ENCODE results near the gene SRPK3. TPM values are rescaled to one million over a fixed set of nuclear protein-coding genes. Genes with fewer than 3 reads are reported as not detected.
A peak's percentile ranks its signal among the peaks of the same experiment; 100 is the strongest.

The SRPK3 gene, protein sequence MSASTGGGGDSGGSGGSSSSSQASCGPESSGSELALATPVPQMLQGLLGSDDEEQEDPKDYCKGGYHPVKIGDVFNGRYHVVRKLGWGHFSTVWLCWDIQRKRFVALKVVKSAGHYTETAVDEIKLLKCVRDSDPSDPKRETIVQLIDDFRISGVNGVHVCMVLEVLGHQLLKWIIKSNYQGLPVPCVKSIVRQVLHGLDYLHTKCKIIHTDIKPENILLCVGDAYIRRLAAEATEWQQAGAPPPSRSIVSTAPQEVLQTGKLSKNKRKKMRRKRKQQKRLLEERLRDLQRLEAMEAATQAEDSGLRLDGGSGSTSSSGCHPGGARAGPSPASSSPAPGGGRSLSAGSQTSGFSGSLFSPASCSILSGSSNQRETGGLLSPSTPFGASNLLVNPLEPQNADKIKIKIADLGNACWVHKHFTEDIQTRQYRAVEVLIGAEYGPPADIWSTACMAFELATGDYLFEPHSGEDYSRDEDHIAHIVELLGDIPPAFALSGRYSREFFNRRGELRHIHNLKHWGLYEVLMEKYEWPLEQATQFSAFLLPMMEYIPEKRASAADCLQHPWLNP
- polyA plus RNA-seq (2011; rRNA removed) (not detected in 2 replicates), polyA plus RNA-seq (2017; fragmentation: RNase III; extraction: RNeasy Plus Mini Kit Qiagen cat#74134 plus additional on column Dnase treatment) (0.03 to 0.08 TPM (median 0.05 TPM) in 3 replicates), polyA minus RNA-seq (2011; rRNA and poly(A)+ RNA removed) (not detected in 2 replicates)
- 0.04 and 0.08 TPM in 2 replicates for polyA plus RNA-seq (2012; cell fraction: cytosol; rRNA removed)
- polyA plus RNA-seq (2012; cell fraction: nucleus; rRNA removed), result 0.17 and 0.35 TPM in 2 replicates

DNA sequence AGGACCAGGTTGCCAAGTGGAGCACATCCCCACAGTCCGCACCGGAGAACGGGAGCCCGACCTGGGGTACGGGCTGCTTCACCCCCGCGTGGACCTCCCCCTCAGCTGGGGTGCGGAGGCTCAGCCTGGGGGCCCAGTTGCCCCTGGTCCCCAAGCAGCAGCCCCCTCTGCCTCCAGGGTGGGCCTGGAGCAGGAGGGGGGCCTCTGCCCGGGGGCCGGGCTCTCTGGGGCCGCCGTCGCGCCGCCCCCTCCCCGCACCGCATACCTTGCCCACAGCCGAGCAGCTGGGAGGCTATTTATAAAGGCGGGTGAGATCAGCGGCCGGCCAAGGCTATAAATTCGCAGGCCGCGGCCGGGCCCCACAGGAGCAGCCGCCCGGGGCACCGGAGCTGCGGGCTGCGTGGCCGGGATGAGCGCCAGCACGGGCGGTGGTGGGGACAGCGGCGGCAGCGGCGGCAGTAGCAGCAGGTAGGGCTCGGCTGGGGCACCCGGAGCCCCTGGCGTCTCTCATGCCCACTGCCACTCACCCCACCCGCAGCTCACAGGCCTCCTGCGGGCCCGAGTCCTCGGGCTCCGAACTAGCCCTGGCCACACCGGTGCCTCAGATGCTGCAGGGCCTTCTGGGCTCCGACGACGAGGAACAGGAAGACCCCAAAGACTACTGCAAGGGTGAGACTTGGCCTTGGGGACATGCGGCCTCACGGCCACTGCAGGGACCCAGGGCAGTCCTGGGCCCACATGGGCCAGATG is at the start of gene SRPK3:
Gene SRPK3 (plus strand): TSS at position 364 of the 750 bp plus-strand sequence. CDS start 46 bp downstream, at position 410.
- TF ChIP-seq REST (IDR thresholded peaks at IDR 0.05) (no peak), FOXS1 (CRISPR knock-in tag; IDR thresholded peaks at IDR 0.05) (no peak), CEBPB (IDR thresholded peaks at IDR 0.05) (no peak)
- no peaks in the 10 kb centered on the region for H3K4me1 ChIP-seq
- ATAC-seq (no peak), DNase-seq (ENCODE audit: low read depth in 1 of 2, low spot score in 1 of 2) (no peak), FAIRE-seq (no peak)
- no peak within 1 kb of the TSS for H3K4me2 ChIP-seq
- ChIA-PET POLR2A (interaction anchor here (1.0 kb wide), 1 partner anchor 14 kb away, joined by 3 read pairs; the partner anchor contains the start of genes IDH3G and SSR4), CTCF (interaction anchor here (1.5 to 4.9 kb wide), 4 partner anchors 13 to 142 kb away, joined by 3 to 27 read pairs (median 6); partner anchors contain the start of gene PLXNB3)
- H3K4me3 ChIP-seq, result no peak within 1 kb of the TSS
- no peaks in the 10 kb centered on the region for H3K9me3 ChIP-seq
- no peak within 1 kb of the TSS for H3K27ac ChIP-seq
- 85% methylated on average over 33 of the region's 52 CpGs for WGBS (ENCODE audit: missing lambda C conversion rate)

- POLR2A ChIA-PET, result no interaction called here
- WGBS (ENCODE audit: missing lambda C conversion rate), result 67% methylated on average over 6 of the region's 6 CpGs
- ATAC-seq (no peak), FAIRE-seq (peak; percentile 92), DNase-seq (ENCODE audit: low read depth in 1 of 2, low spot score in 1 of 2) (no peak)
- Histone ChIP-seq H3K4me2 (no peak overlapping the region), H3K4me3 (no peak overlapping the region), H3K9me3 (no peaks in the 10 kb centered on the region), H3K4me1 (peaks cover 10% of the 10 kb centered on the region), H3K27ac (no peak overlapping the region)
- TF ChIP-seq CEBPB (IDR thresholded peaks at IDR 0.05), result peak; percentile 48 to 78; a peak in 3 of 4 replicates
- TF ChIP-seq, protein P1, sequence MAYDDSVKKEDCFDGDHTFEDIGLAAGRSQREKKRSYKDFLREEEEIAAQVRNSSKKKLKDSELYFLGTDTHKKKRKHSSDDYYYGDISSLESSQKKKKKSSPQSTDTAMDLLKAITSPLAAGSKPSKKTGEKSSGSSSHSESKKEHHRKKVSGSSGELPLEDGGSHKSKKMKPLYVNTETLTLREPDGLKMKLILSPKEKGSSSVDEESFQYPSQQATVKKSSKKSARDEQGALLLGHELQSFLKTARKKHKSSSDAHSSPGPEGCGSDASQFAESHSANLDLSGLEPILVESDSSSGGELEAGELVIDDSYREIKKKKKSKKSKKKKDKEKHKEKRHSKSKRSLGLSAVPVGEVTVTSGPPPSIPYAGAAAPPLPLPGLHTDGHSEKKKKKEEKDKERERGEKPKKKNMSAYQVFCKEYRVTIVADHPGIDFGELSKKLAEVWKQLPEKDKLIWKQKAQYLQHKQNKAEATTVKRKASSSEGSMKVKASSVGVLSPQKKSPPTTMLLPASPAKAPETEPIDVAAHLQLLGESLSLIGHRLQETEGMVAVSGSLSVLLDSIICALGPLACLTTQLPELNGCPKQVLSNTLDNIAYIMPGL (CRISPR knock-in tag; IDR thresholded peaks at IDR 0.05; ENCODE audit: borderline replicate concordance), result no peak
- CTCF ChIA-PET, result interaction anchor here (2.0 kb wide), 1 partner anchor 33 kb away, joined by 7 read pairs; the partner anchor contains the start of gene PLXNB3
These were observed 49.6 kb upstream of the SRPK3 start for GRCh38 chrX:153731117-153731844.

GRCh38 chrX:153731845-153732215 is 49.0 kb upstream of the SRPK3 start:
- DNase-seq (ENCODE audit: low read depth in 1 of 2, low spot score in 1 of 2) (no peak), ATAC-seq (no peak), FAIRE-seq (no peak)
- ChIA-PET POLR2A (no interaction called here), CTCF (interaction anchor here (2.0 kb wide), 1 partner anchor 32 kb away, joined by 7 read pairs; the partner anchor contains the start of gene PLXNB3)
- Histone ChIP-seq H3K27ac (no peak overlapping the region), H3K4me2 (no peak overlapping the region), H3K4me1 (peaks cover 4% of the 10 kb centered on the region), H3K9me3 (no peaks in the 10 kb centered on the region), H3K4me3 (no peak overlapping the region)
- TF ChIP-seq CHD2 (IDR thresholded peaks at IDR 0.05; ENCODE audit: low read length, partially characterized antibody) (no peak), JUNB (IDR thresholded peaks at IDR 0.05) (no peak), FOSL2 (IDR thresholded peaks at IDR 0.05) (no peak), FOSL2 (CRISPR knock-in tag; IDR thresholded peaks at IDR 0.05) (no peak), NFE2L2 (conservative IDR thresholded peaks at IDR 0.05; ENCODE audit: low read length) (no peak), EP300 (IDR thresholded peaks at IDR 0.05) (no peak)
- WGBS (ENCODE audit: missing lambda C conversion rate), result 61% methylated on average over 3 of the region's 3 CpGs
